HG03103 (cell line): ENCODE results near the gene UBE2V1.
"Not testable (repeated sequence)": the region's sequence is repeated elsewhere in the genome, so short reads cannot be mapped to it uniquely, and the experiment has no call there.

ENCODE experiments used
- ATAC-seq: cut with Tn5 transposase; IDR thresholded peaks from one replicate; pipeline ENCODE4 v1.9.1; 2021; ENCODE audit warnings: low read depth; ENCODE audit not compliant: unreplicated experiment

UBE2V1 gene

DNA sequence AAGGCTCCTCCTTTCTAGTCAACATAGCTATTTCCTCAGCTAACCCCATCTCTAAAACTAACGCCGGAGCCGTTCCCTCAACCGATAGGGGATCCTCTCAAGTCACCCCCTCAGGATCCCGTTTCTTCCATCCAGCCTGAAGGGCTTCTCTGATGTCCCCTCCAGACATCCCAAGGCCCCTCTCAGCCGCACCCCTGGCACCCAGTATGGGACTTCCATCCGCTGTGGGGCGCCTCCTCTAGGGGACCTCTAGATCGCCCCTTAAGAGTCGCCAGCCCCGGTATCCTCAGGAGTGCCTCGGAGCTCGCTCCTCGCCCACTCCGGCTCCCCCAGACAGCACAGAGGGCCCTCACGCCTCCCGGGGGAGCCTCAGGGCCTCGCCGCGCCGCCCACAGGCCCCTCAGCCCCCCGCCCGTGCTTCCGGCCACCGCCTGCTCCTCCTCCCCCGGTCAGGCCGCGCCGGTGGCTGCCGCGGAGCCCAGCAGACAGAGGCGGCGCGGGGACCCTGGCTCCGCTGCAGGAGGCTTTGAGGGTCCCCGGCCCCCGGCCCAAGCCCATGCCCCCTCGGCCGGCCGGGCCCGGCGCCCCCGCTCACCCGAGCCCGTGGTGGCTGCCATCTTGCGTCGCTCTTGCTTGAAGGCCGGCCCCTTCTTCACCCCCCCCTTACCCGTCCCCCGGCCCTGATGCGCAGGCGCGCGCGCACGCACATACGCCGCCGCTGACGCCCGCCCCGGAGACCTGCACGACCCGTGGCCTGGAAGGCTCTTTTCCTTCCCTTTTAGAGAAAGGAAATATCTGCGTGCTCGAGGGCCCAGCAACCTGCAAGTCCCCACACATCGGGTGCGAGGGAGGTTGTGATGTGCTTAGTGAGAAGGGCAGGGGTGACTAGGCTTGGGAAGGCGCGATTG lies at the start of gene UBE2V1:
Gene UBE2V1 (minus strand): TSS at position 639 of the 908 bp plus-strand sequence. CDS start 22 bp downstream, at position 617.
- ATAC-seq, result no peak

DNA sequence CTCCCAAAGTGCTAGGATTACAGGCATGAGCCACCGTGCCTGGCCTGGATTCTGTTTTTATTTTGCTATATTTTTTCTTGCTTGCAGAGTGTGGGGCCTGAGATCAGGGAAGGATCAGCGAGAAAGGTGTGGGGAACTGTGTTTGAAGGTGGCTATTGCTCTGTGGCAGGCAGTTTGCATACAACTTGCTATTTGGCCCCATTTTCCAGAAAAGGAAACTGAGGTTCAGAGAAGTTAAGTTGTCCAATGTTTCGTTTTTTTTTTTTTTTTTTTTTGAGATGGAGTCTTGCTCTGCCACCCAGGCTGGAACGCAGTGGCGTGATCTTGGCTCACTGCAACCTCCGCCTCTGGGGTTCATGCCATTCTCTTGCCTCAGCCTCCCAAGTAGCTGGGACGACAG lies 48.5 kb upstream of the UBE2V1 start:
- not testable (repeated sequence) for ATAC-seq

DNA sequence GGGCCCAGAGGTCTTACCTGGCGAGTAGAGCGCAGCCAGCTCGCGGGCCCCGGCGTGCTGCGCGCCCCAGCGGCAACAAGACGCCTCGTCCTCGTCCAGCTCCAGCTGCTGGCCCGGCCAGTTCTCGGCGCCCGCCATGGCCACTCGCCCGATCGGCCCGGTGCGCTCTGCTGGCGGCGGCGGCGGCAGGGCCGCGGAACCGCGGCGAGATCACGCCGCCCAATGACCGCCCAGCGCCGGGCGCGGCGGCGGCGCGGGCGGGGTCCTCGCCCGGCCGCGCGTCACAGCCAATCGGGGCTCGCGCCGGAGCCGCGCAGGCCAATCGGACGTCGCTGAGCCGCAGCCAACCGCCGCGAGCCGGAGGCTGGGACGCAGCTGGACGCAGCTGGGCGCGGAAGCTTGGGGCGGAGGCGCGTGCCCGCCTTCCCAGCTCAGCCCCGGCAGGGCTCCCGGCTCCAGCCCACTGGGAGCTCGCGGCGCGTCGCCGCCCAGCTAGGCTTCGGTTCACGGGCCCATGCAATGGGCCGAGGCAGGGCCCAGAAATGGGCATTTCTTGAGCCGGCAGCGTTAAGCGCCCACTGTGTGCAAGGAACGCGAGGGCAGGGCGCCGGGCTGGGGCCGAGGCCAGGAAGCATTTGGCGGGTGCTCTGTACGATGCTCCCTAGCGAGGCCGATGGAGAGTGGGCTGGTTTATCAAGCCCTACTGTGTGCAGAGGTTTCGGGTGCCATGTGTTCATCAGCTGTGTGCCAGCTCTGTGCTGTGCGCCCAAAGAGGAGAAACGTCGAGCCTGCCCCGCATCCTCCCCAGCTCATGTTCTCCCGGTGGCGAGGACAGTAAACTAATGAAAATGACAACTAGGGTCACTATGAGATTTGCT lies 40.8 kb upstream of the UBE2V1 start, which contains the start of gene PEDS1:
Gene PEDS1 (minus strand): TSS at position 224 of the 878 bp plus-strand sequence. CDS start 86 bp downstream, at position 138.
- peak; percentile 87 for ATAC-seq

- no peak for ATAC-seq
Measured at GRCh38 chr20:50153153-50153499, 40.2 kb upstream of the UBE2V1 start.

- no peak for ATAC-seq
Measured at GRCh38 chr20:50152394-50153152, 39.6 kb upstream of the UBE2V1 start.

- no peak for ATAC-seq
Measured at GRCh38 chr20:50151034-50151743, 38.2 kb upstream of the UBE2V1 start.

- no peak for ATAC-seq
Measured at GRCh38 chr20:50149481-50150254, 36.7 kb upstream of the UBE2V1 start.

DNA sequence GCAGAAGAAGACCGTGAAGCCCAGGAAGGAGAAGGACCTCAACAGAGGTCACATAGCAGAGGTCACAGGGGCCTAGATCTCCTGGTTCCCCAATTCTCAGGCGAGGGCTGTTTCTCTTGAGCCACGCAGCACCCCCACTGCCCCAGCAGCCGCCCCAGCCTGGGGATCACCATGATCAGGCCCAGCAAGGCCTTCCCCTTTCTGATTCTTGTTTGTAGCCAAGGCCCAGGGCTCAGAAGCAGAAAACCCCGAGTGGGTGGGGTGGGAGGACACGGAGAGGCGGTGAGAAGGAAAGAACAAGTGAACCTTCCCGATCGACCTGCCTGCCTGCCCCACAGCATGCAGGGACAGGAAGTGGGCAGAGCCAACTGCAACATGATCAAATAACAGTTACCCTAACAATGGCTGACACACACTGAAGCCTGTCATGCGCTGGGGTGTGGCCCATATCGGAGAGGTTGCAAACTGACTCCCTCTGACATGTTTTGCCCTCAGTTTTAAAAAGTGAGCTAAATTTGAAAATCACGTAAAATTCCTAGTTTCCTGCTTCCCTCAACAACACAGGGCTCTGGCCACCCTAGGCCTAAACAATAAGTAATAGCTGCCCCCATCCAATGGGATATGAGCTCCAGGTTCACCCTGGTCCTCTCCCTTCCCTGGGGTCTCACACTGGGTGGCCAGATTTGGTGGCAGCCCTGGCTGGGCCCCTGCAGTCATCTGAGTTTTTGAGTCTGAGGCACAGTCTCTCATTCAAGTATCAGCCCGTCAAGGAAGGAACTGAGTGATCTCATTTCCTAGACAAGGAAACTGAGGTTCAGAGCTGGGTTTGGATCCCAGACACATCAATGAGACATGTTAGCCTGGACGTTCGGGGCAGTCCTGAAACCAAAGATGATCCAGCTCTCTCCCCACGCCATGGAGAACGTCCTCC lies 34.0 kb upstream of the UBE2V1 start:
- ATAC-seq, result peak; percentile 68

DNA sequence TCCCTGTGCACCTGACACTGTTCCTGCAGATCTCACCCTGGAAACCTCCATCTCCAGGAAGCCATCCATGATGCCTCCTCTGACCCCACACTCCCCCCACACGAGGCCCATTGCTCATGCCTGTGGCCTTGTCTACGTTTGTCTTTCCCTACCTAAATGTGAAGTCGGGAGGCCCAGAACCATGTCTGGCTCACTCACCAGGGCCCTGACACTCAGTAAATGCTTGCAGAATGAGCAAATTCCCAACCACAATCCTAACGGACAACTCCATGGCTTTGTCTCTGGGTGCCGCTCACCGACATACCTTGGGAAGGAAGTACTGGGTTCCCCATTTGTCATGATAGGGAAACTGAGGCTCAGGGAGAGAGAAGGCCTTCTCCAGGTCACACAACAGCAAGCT lies 33.3 kb upstream of the UBE2V1 start:
- no peak for ATAC-seq

DNA sequence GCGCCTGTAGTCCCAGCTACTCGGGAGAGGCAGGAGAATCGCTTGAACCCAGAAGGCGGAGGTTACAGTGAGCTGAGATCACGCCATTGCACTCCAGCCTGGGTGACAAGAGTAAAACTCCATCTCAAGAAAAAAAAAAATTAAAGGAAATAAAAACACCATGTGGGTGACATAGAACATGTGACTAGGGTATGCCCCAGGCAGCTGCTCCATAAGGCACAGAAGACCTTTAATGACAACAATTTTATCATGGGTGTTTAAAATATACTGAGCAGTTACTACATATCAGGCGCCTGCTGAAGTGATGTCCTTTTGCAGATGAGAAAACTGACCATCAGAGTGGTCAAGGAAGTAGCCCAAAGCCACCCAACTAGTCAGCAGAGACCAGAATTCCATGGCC lies 32.6 kb upstream of the UBE2V1 start:
- no peak for ATAC-seq

GRCh38 chr20:50144362-50144761 lies 31.4 kb upstream of the UBE2V1 start:
- no peak for ATAC-seq

- no peak for ATAC-seq
Measured at GRCh38 chr20:50142812-50143211, 29.9 kb upstream of the UBE2V1 start.

GRCh38 chr20:50141811-50142561 lies 29.0 kb upstream of the UBE2V1 start:
- ATAC-seq, result no peak

- ATAC-seq, result no peak
Measured at GRCh38 chr20:50141018-50141675, 28.2 kb upstream of the UBE2V1 start.

DNA sequence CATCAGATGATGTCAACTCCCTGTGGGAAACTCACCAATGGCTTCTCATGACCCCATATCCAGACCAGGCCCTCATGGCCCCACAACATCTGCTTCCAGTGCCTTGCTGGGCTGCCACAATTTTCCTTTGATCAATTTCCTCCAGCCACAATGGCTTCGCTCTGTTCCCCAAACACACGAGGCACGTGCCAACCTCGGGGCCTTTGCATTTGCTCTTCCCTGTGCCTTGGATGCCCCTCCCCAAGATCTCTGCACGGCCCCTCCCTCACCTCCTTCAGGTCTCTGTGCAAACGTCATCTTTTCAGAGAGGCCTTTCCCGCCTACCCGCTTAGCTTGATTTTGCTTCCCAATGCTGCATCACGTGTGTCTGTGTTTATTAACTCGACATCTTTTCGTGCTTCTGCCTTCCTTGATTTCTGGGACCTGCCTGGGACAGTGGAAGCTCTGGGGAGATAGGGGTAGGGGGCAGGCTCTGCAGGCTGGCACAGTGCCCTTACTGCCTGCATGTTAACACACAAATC lies 27.4 kb upstream of the UBE2V1 start:
- no peak for ATAC-seq

GRCh38 chr20:50138479-50139393 lies 25.8 kb upstream of the UBE2V1 start:
- no peak for ATAC-seq
